ENCODE measurements around the gene FNIP2. TPM values are rescaled to one million over a fixed set of nuclear protein-coding genes. Genes with fewer than 3 reads are reported as not detected.

Gene FNIP2
- total RNA-seq, 2 donors from 2014 or later, result 8.6 to 11.5 TPM

GRCh38 chr4:158799856-158800255 is 31.0 kb downstream of the FNIP2 start:
- WGBS, 2 experiments (ENCODE audit: insufficient coverage in 1 of 2, insufficient read length in 1 of 2), result 78 to 85% methylated on average over 4 to 5 of the region's 7 CpGs
- no peak overlapping the region for H3K27ac Mint-ChIP-seq
- no peaks in the 10 kb centered on the region for H3K9me3 Mint-ChIP-seq
- Histone ChIP-seq H3K9ac (ENCODE audit: extremely low read depth, low read length, poor library complexity, severe bottlenecking) (no peak overlapping the region), H3K4me1 (ENCODE audit: control insufficient read depth, insufficient read depth, low read length) (peaks cover 12% of the 10 kb centered on the region), H3K9me3 (ENCODE audit: control insufficient read depth, low read length) (no peaks in the 10 kb centered on the region), H3K4me3 (ENCODE audit: low read length) (peak overlapping the region; percentile 72), H3K27me3 (ENCODE audit: control insufficient read depth, insufficient read depth, low read length, poor library complexity, severe bottlenecking) (peaks cover 11% of the 10 kb centered on the region), H3K27ac (ENCODE audit: low read depth, low read length) (no peak overlapping the region), H3K36me3 (ENCODE audit: control insufficient read depth, insufficient read depth, low read length) (no peaks in the 10 kb centered on the region)
- no peak for DNase-seq
- no peak for TF ChIP-seq CTCF (conservative IDR thresholded peaks at IDR 0.05)
- no peak overlapping the region for H3K4me3 Mint-ChIP-seq
- H3K36me3 Mint-ChIP-seq (ENCODE audit: low read depth), result no peaks in the 10 kb centered on the region
- H3K27me3 Mint-ChIP-seq (ENCODE audit: insufficient read depth), result peaks cover 11% of the 10 kb centered on the region
- H3K4me1 Mint-ChIP-seq, result peaks cover 18% of the 10 kb centered on the region

- 94 to 100% methylated on average over 2 to 4 of the region's 4 CpGs for WGBS, 2 experiments (ENCODE audit: insufficient coverage in 1 of 2, insufficient read length in 1 of 2)
- H3K4me1 ChIP-seq (ENCODE audit: control insufficient read depth, insufficient read depth, low read length), result peaks cover 12% of the 10 kb centered on the region
- Mint-ChIP-seq H3K9me3 (no peaks in the 10 kb centered on the region), H3K27me3 (ENCODE audit: insufficient read depth) (peaks cover 12% of the 10 kb centered on the region), H3K4me3 (no peak overlapping the region), H3K27ac (no peak overlapping the region), H3K4me1 (peaks cover 18% of the 10 kb centered on the region), H3K36me3 (ENCODE audit: low read depth) (no peaks in the 10 kb centered on the region)
- no peaks in the 10 kb centered on the region for H3K9me3 ChIP-seq (ENCODE audit: control insufficient read depth, low read length)
- H3K36me3 ChIP-seq (ENCODE audit: control insufficient read depth, insufficient read depth, low read length), result no peaks in the 10 kb centered on the region
- peaks cover 14% of the 10 kb centered on the region for H3K27me3 ChIP-seq (ENCODE audit: control insufficient read depth, insufficient read depth, low read length, poor library complexity, severe bottlenecking)
- H3K4me3 ChIP-seq (ENCODE audit: low read length), result no peak overlapping the region
- H3K9ac ChIP-seq (ENCODE audit: extremely low read depth, low read length, poor library complexity, severe bottlenecking), result no peak overlapping the region
- no peak for DNase-seq
- no peak for TF ChIP-seq CTCF (conservative IDR thresholded peaks at IDR 0.05)
- no peak overlapping the region for H3K27ac ChIP-seq (ENCODE audit: low read depth, low read length)
These were observed 32.2 kb downstream of the FNIP2 start for GRCh38 chr4:158801066-158801465.

GRCh38 chr4:158801677-158802076 is 32.9 kb downstream of the FNIP2 start:
- Mint-ChIP-seq H3K4me1 (peaks cover 18% of the 10 kb centered on the region), H3K4me3 (no peak overlapping the region), H3K36me3 (ENCODE audit: low read depth) (no peaks in the 10 kb centered on the region), H3K27ac (no peak overlapping the region), H3K9me3 (no peaks in the 10 kb centered on the region), H3K27me3 (ENCODE audit: insufficient read depth) (peaks cover 17% of the 10 kb centered on the region)
- Histone ChIP-seq H3K27me3 (ENCODE audit: control insufficient read depth, insufficient read depth, low read length, poor library complexity, severe bottlenecking) (peaks cover 20% of the 10 kb centered on the region), H3K4me1 (ENCODE audit: control insufficient read depth, insufficient read depth, low read length) (peaks cover 12% of the 10 kb centered on the region), H3K9ac (ENCODE audit: extremely low read depth, low read length, poor library complexity, severe bottlenecking) (no peak overlapping the region), H3K27ac (ENCODE audit: low read depth, low read length) (no peak overlapping the region), H3K4me3 (ENCODE audit: low read length) (no peak overlapping the region), H3K36me3 (ENCODE audit: control insufficient read depth, insufficient read depth, low read length) (no peaks in the 10 kb centered on the region), H3K9me3 (ENCODE audit: control insufficient read depth, low read length) (no peaks in the 10 kb centered on the region)
- 96 to 100% methylated on average over 3 of the region's 3 CpGs for WGBS, 2 experiments (ENCODE audit: insufficient coverage in 1 of 2, insufficient read length in 1 of 2)
- no peak for TF ChIP-seq CTCF (conservative IDR thresholded peaks at IDR 0.05)
- DNase-seq, result no peak

All from endodermal cell (in vitro differentiated cells).